ENCODE results near the gene CFAP74. TPM values are rescaled to one million over a fixed set of nuclear protein-coding genes. Genes with fewer than 3 reads are reported as not detected.

CFAP74 gene
- total and polyA plus RNA-seq, 2 of the 4 experiments (the other 2 are of a cell fraction): not detected

- Histone ChIP-seq H3K4me1 (ENCODE audit: control insufficient read depth, insufficient read depth, low read length) (peaks cover 2% of the 10 kb centered on the region; the same call in 1 of the 2 replicates), H3K9me1 (ENCODE audit: insufficient read depth, low read length) (peaks cover 4% of the 10 kb centered on the region; the same call in 1 of the 2 replicates), H2AK5ac (ENCODE audit: low read depth, low read length) (peak within 1 kb of the TSS; percentile 46; the same call in 1 of the 2 replicates), H4K5ac (ENCODE audit: low read depth, low read length) (no peak within 1 kb of the TSS), H4K91ac (ENCODE audit: insufficient read depth, low read depth, low read length) (no peak within 1 kb of the TSS; the same call in 1 of the 2 replicates), H3K9ac (ENCODE audit: low read depth, low read length) (no peak within 1 kb of the TSS), H2AFZ (replicated peaks; ENCODE audit: low read length, poor library complexity) (peak within 1 kb of the TSS; percentile 92), H2BK15ac (ENCODE audit: low read depth, low read length) (no peak within 1 kb of the TSS), H2BK5ac (ENCODE audit: low read depth, low read length, poor library complexity, severe bottlenecking) (no peak within 1 kb of the TSS), H2AK9ac (replicated peaks; ENCODE audit: low read depth, low read length, poor library complexity) (peak within 1 kb of the TSS; percentile 91), H3K9me3 (ENCODE audit: control insufficient read depth, insufficient read depth, low read length) (no peaks in the 10 kb centered on the region), H3K18ac (ENCODE audit: low read depth, low read length) (no peak within 1 kb of the TSS), H4K8ac (ENCODE audit: low read depth in 2 of 2, low read length in 2 of 2) (peak within 1 kb of the TSS in 1 of 2 experiments; percentile 91; a peak in 2 of 4 replicates), H3K56ac (ENCODE audit: extremely low read depth, insufficient read depth, low read length) (no peak within 1 kb of the TSS), H3K14ac (replicated peaks; ENCODE audit: low read depth, low read length) (no peak within 1 kb of the TSS), H3K27me3 (ENCODE audit: control insufficient read depth, insufficient read depth, low read length) (peaks cover 3% of the 10 kb centered on the region; the same call in 1 of the 2 replicates), H3K4me2 (ENCODE audit: low read depth, low read length) (peak within 1 kb of the TSS; percentile 23), H2BK20ac (ENCODE audit: low read depth, low read length) (no peak within 1 kb of the TSS), H3K4me3 (ENCODE audit: insufficient read depth, low read depth, low read length) (peak within 1 kb of the TSS; percentile 40), H2BK120ac (ENCODE audit: low read depth, low read length) (peak within 1 kb of the TSS; percentile 48; the same call in 1 of the 2 replicates), H3K79me1 (ENCODE audit: low read depth in 1 of 2, low read length in 2 of 2) (no peaks in the 10 kb centered on the region), H3K27ac (ENCODE audit: insufficient read depth, low read length) (no peak within 1 kb of the TSS), H4K20me1 (ENCODE audit: insufficient read depth, low read length) (no peaks in the 10 kb centered on the region), H3K23ac (ENCODE audit: low read depth, low read length) (no peak within 1 kb of the TSS), H3K36me3 (ENCODE audit: control insufficient read depth, insufficient read depth, low read length) (no peaks in the 10 kb centered on the region), H3K4ac (ENCODE audit: low read depth, low read length) (peak within 1 kb of the TSS; percentile 72; the same call in 1 of the 2 replicates)
- ATAC-seq (ENCODE audit: low read depth) (no peak), DNase-seq (no peak)
- POLR2A ChIA-PET (ENCODE audit: unreplicated experiment): no interaction called here
- no TSS peak for BruUV-seq (replicated peaks)
- intact Hi-C loops (cut with micrococcal nuclease) (no loop called here), dilution Hi-C loops (cut with HindIII; ENCODE audit: low sequenced_read_pairs, unreplicated experiment) (no loop called here), in situ Hi-C loops (cut with MboI; ENCODE audit: low sequenced_read_pairs) (no loop called here)
- CTCF ChIA-PET: no interaction called here
- TF ChIP-seq CEBPB (IDR thresholded peaks at IDR 0.05; ENCODE audit: low read depth, low read length): no peak
- no peak for TF ChIP-seq RCOR1 (IDR thresholded peaks at IDR 0.05; ENCODE audit: insufficient replicate concordance, low read length)
- 0 out of 2 replicates have a peak, but pooled peaks have one; percentile 27 for TF ChIP-seq MXI1 (IDR thresholded peaks at IDR 0.05; ENCODE audit: borderline replicate concordance, low read depth, low read length)
- no peak for TF ChIP-seq RFX5 (IDR thresholded peaks at IDR 0.05; ENCODE audit: low read depth, low read length)
- TF ChIP-seq FOS (IDR thresholded peaks at IDR 0.05; ENCODE audit: low read depth, low read length): no peak
- 1% methylated on average over 23 of the region's 44 CpGs; no CpG with 5 or more reads in 1 of the 2 experiments for WGBS, 2 experiments (ENCODE audit: extremely low coverage in 2 of 2, insufficient read length in 1 of 2)
Observed at GRCh38 chr1:1918901-1919303, 84.7 kb downstream of the CFAP74 start, which contains the start of gene TMEM52. Gene TMEM52 (minus strand): TSS chr1:1919279. CDS start chr1:1919265, 14 bp downstream.
